OCI-LY3 (cell line): ENCODE data around the gene CYP4F3.

Source experiments
- H2AFZ ChIP-seq: fragments of 200-600, 300-600 bp; shearing (Covaris generic); 2 replicates; pipeline ENCODE4 v1.6.0; 2014; ENCODE audit warnings: antibody characterized with exemption, low read depth, low read length
- H3K27ac ChIP-seq: fragments of 200-600, 300-600 bp; sonication (generic); 2 replicates; pipeline ENCODE4 v1.5.1; 2014; ENCODE audit warnings: mild to moderate bottlenecking, low read length, moderate library complexity, mixed read lengths
- H3K27me3 ChIP-seq: fragments of 200-600, 300-600 bp; sonication (generic); 2 replicates; pipeline ENCODE4 v1.6.1; 2014; ENCODE audit warnings: low read depth, low read length, mixed read lengths
- H3K36me3 ChIP-seq: fragments of 200-600, 300-600 bp; sonication (generic); replicated peaks from 2 replicates; pipeline ENCODE3; 2014; ENCODE audit warnings: low read depth, low read length, mixed read lengths
- H3K4me1 ChIP-seq: fragments of 300-600, 200-600 bp; sonication (generic); 2 replicates; pipeline ENCODE4 v1.6.1; 2014; ENCODE audit warnings: low read length, mixed read lengths
- H3K4me2 ChIP-seq: fragments of 200-600, 300-600 bp; sonication (generic); 2 replicates; pipeline ENCODE4 v1.6.1; 2014; ENCODE audit warnings: low read length, mixed read lengths
- H3K4me3 ChIP-seq: fragments of 300-600, 200-600 bp; sonication (generic); 2 replicates; pipeline ENCODE4 v1.5.1; 2014; ENCODE audit warnings: antibody characterized with exemption, mild to moderate bottlenecking, low read length, moderate library complexity
- H3K79me2 ChIP-seq: fragments of 300-600, 200-600 bp; shearing (Covaris generic); 2 replicates; pipeline ENCODE4 v1.6.1; 2014; ENCODE audit warnings: mild to moderate bottlenecking, low read length, mixed read lengths
- H3K9ac ChIP-seq: fragments of 300-600, 200-600 bp; shearing (Covaris generic); 2 replicates; pipeline ENCODE4 v1.6.0; 2014; ENCODE audit warnings: mild to moderate bottlenecking, low read length, moderate library complexity
- H3K9me3 ChIP-seq: fragments of 200-600, 300-600 bp; shearing (Covaris generic); 2 replicates; pipeline ENCODE4 v1.6.1; 2014; ENCODE audit warnings: low read length, mixed read lengths; ENCODE audit not compliant: insufficient read depth
- H4K20me1 ChIP-seq: fragments of 200-600, 300-600 bp; sonication (generic); 2 replicates; pipeline ENCODE4 v1.6.1; 2016; ENCODE audit warnings: low read length, mixed read lengths; ENCODE audit not compliant: insufficient read depth
- CTCF ChIP-seq: fragments of 200-600, 300-600 bp; sonication (generic); IDR thresholded peaks from 2 replicates; pipeline ENCODE4 v1.5.1; 2014; ENCODE audit warnings: antibody characterized with exemption, low read length, low read depth
- EZH2phosphoT487 ChIP-seq: fragments of 200-600 bp; shearing (Covaris generic); IDR thresholded peaks from 2 replicates; pipeline ENCODE4 v1.6.1; 2018; ENCODE audit warnings: antibody characterized with exemption, mixed run types, low read depth

Gene CYP4F3

GRCh38 chr19:15666186-15666585 lies 25.5 kb downstream of the CYP4F3 start:
- H3K4me3 ChIP-seq, result no peak overlapping the region
- H3K36me3 ChIP-seq, result no peaks in the 10 kb centered on the region
- no peak overlapping the region for H3K9ac ChIP-seq
- peaks cover 14% of the 10 kb centered on the region; the same call in 1 of the 2 replicates for H3K27me3 ChIP-seq
- TF ChIP-seq CTCF, result no peak
- TF ChIP-seq EZH2phosphoT487, result no peak
- no peaks in the 10 kb centered on the region for H3K9me3 ChIP-seq
- no peak overlapping the region for H3K27ac ChIP-seq
- H3K4me2 ChIP-seq, result no peak overlapping the region
- H3K4me1 ChIP-seq, result no peaks in the 10 kb centered on the region
- H2AFZ ChIP-seq, result no peak overlapping the region
- no peaks in the 10 kb centered on the region for H4K20me1 ChIP-seq
- no peaks in the 10 kb centered on the region for H3K79me2 ChIP-seq

GRCh38 chr19:15666883-15667282 lies 26.2 kb downstream of the CYP4F3 start:
- Histone ChIP-seq H3K4me2 (no peak overlapping the region), H3K79me2 (no peaks in the 10 kb centered on the region), H3K9me3 (no peaks in the 10 kb centered on the region), H3K27me3 (peaks cover 14% of the 10 kb centered on the region; the same call in 1 of the 2 replicates), H3K9ac (no peak overlapping the region), H3K4me1 (no peaks in the 10 kb centered on the region), H3K27ac (no peak overlapping the region), H3K36me3 (no peaks in the 10 kb centered on the region), H4K20me1 (no peaks in the 10 kb centered on the region), H3K4me3 (no peak overlapping the region), H2AFZ (no peak overlapping the region)
- TF ChIP-seq EZH2phosphoT487 (no peak), CTCF (no peak)

GRCh38 chr19:15669440-15669839 lies 28.7 kb downstream of the CYP4F3 start:
- no peak overlapping the region for H3K27ac ChIP-seq
- H4K20me1 ChIP-seq, result no peaks in the 10 kb centered on the region
- H3K27me3 ChIP-seq, result peaks cover 12% of the 10 kb centered on the region; the same call in 1 of the 2 replicates
- no peaks in the 10 kb centered on the region for H3K4me1 ChIP-seq
- no peak overlapping the region for H2AFZ ChIP-seq
- no peak overlapping the region for H3K4me2 ChIP-seq
- no peak for TF ChIP-seq EZH2phosphoT487
- TF ChIP-seq CTCF, result no peak
- no peak overlapping the region for H3K9ac ChIP-seq
- H3K79me2 ChIP-seq, result no peaks in the 10 kb centered on the region
- H3K4me3 ChIP-seq, result no peak overlapping the region
- no peaks in the 10 kb centered on the region for H3K9me3 ChIP-seq
- H3K36me3 ChIP-seq, result no peaks in the 10 kb centered on the region

- TF ChIP-seq EZH2phosphoT487 (no peak), CTCF (no peak)
- Histone ChIP-seq H3K9me3 (no peaks in the 10 kb centered on the region), H3K4me3 (no peak overlapping the region), H2AFZ (no peak overlapping the region), H3K9ac (no peak overlapping the region), H3K27me3 (peaks cover 11% of the 10 kb centered on the region; the same call in 1 of the 2 replicates), H3K4me2 (no peak overlapping the region), H3K79me2 (no peaks in the 10 kb centered on the region), H3K4me1 (no peaks in the 10 kb centered on the region), H4K20me1 (no peaks in the 10 kb centered on the region), H3K36me3 (no peaks in the 10 kb centered on the region), H3K27ac (no peak overlapping the region)
These were observed 29.2 kb downstream of the CYP4F3 start for GRCh38 chr19:15669891-15670290.
